IMR-90 (cell line): ENCODE measurements around the gene HVCN1.

Experiments
- CEBPB ChIP-seq: IDR thresholded peaks from 2 replicates; pipeline ENCODE4 v1.6.1; 2012; ENCODE audit warnings: low read depth, low read length, improper control_type of control experiment
- CHD1 ChIP-seq: IDR thresholded peaks from 2 replicates; pipeline ENCODE4 v1.6.1; 2012; ENCODE audit warnings: low read depth, low read length, improper control_type of control experiment
- FOS ChIP-seq: fragments of 150-350 bp; IDR thresholded peaks from 2 replicates; pipeline ENCODE4 v1.6.1; 2016; ENCODE audit warnings: low read depth, low read length
- MXI1 ChIP-seq: IDR thresholded peaks from 2 replicates; pipeline ENCODE4 v1.6.1; 2012; ENCODE audit warnings: low read depth, mild to moderate bottlenecking, low read length, moderate library complexity, borderline replicate concordance
- POLR2A ChIP-seq: IDR thresholded peaks from 2 replicates; pipeline ENCODE4 v1.6.1; 2012; ENCODE audit warnings: mild to moderate bottlenecking, low read depth, low read length
- RAD21 ChIP-seq: IDR thresholded peaks from 2 replicates; pipeline ENCODE4 v1.6.1; 2012; ENCODE audit warnings: low read length, improper control_type of control experiment
- RFX5 ChIP-seq: IDR thresholded peaks from 2 replicates; pipeline ENCODE4 v1.8.0; 2012; ENCODE audit warnings: low read depth, mild to moderate bottlenecking, low read length, moderate library complexity
- SMC3 ChIP-seq: fragments of 150-350 bp; IDR thresholded peaks from 2 replicates; pipeline ENCODE4 v1.6.1; 2016; ENCODE audit warnings: low read depth, mild to moderate bottlenecking, antibody characterized with exemption, low read length, moderate library complexity
- TF ChIP-seq, protein P1 (sequence below): conservative IDR thresholded peaks from 2 replicates; pipeline ENCODE4 v1.5.1; 2012; ENCODE audit warnings: mild to moderate bottlenecking, low read depth, low read length, improper control_type of control experiment
- TF ChIP-seq, protein P2 (sequence below): fragments of 150-350 bp; IDR thresholded peaks from 2 replicates; pipeline ENCODE4 v1.6.1; 2016; ENCODE audit warnings: low read depth, mild to moderate bottlenecking, low read length, moderate library complexity, borderline replicate concordance
- TF ChIP-seq, protein P3 (sequence below): fragments of 150-350 bp; IDR thresholded peaks from 2 replicates; pipeline ENCODE4 v1.6.1; 2017; ENCODE audit warnings: mild to moderate bottlenecking, antibody characterized with exemption, low read length, low read depth

DNA sequence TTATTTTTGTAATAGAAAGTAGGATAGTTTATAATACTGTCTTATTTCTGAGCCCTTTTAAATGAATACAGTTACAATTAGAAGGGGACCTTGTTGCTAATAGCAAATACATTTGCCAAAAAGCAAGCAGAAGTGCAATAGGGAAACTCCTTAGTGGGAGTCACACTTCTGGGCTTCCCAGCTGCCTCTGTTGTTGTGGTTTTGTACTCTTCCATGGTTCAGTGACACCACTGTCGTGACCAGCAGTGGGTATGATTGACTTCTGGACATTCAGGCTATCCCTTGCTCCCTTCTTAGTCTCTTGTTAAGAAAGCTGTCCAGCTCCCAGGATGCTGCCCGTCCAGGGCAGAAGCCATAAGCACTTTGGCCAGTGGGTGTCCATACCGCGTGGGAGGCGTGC is 52.4 kb downstream of the HVCN1 start:
- TF ChIP-seq, protein P1, sequence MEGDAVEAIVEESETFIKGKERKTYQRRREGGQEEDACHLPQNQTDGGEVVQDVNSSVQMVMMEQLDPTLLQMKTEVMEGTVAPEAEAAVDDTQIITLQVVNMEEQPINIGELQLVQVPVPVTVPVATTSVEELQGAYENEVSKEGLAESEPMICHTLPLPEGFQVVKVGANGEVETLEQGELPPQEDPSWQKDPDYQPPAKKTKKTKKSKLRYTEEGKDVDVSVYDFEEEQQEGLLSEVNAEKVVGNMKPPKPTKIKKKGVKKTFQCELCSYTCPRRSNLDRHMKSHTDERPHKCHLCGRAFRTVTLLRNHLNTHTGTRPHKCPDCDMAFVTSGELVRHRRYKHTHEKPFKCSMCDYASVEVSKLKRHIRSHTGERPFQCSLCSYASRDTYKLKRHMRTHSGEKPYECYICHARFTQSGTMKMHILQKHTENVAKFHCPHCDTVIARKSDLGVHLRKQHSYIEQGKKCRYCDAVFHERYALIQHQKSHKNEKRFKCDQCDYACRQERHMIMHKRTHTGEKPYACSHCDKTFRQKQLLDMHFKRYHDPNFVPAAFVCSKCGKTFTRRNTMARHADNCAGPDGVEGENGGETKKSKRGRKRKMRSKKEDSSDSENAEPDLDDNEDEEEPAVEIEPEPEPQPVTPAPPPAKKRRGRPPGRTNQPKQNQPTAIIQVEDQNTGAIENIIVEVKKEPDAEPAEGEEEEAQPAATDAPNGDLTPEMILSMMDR, result no peak
- TF ChIP-seq MXI1 (no peak), POLR2A (no peak), RFX5 (no peak), FOS (no peak), SMC3 (no peak), RAD21 (no peak), CHD1 (no peak), CEBPB (no peak)
- TF ChIP-seq, protein P2, sequence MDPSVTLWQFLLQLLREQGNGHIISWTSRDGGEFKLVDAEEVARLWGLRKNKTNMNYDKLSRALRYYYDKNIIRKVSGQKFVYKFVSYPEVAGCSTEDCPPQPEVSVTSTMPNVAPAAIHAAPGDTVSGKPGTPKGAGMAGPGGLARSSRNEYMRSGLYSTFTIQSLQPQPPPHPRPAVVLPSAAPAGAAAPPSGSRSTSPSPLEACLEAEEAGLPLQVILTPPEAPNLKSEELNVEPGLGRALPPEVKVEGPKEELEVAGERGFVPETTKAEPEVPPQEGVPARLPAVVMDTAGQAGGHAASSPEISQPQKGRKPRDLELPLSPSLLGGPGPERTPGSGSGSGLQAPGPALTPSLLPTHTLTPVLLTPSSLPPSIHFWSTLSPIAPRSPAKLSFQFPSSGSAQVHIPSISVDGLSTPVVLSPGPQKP, result no peak
- TF ChIP-seq, protein P3, sequence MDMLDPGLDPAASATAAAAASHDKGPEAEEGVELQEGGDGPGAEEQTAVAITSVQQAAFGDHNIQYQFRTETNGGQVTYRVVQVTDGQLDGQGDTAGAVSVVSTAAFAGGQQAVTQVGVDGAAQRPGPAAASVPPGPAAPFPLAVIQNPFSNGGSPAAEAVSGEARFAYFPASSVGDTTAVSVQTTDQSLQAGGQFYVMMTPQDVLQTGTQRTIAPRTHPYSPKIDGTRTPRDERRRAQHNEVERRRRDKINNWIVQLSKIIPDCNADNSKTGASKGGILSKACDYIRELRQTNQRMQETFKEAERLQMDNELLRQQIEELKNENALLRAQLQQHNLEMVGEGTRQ, result no peak
